GM21717 (cell line): Measurements from ENCODE around the gene PPFIBP1.
"Not testable (repeated sequence)": the region's sequence is repeated elsewhere in the genome, so short reads cannot be mapped to it uniquely, and the experiment has no call there.

Experiments
- ATAC-seq: cut with Tn5 transposase; IDR thresholded peaks from one replicate; pipeline ENCODE4 v1.9.1; 2021; ENCODE audit warnings: mild to moderate bottlenecking, moderate library complexity; ENCODE audit not compliant: unreplicated experiment

Gene PPFIBP1

DNA sequence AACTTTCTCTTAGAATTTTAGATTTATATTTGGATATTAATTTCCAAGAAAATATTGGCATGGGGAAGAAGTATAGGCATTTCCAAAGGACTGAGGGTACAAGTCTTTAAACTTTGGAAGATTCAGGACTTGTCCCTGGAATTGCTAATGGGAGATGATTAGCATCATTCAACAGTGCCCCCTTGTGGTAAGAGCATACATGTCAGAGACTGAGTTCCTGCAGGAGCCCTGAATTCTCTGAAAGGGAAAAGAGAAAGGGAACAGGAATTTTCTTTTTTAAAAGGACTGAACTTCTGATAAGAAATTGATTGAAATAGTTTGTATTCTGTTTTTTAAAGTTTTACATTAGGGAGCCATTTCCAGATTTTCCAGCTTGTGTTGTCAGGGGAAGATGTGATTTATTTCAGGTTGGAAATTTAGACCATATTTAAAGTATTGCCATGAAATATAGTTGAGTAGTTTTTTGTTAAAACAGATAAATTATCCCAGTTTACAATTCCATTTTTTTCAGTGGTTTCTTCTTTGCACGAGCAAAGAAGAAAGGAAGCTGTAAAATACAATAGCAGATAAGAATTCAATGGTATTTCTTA is 128.3 kb downstream of the PPFIBP1 start:
- ATAC-seq, result no peak

DNA sequence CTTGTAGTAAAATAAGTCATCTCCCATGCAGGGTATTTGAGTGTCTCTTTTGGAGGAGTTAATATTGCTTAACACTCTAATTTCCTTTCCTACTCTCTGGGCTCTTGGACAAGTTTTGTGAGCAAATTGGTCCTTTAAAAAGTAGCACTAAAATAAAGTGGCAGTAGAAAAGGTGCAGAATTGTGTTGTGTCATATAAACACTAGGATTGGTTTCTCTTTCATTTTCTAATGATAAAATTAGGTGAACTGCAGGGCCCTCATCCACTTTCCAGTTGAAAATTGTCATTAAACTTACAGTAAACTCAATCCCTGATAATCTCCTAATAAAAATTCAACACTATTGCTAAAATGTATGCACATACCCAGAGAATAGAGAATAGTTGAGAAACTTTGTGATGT is 129.7 kb downstream of the PPFIBP1 start:
- ATAC-seq, result no peak

DNA sequence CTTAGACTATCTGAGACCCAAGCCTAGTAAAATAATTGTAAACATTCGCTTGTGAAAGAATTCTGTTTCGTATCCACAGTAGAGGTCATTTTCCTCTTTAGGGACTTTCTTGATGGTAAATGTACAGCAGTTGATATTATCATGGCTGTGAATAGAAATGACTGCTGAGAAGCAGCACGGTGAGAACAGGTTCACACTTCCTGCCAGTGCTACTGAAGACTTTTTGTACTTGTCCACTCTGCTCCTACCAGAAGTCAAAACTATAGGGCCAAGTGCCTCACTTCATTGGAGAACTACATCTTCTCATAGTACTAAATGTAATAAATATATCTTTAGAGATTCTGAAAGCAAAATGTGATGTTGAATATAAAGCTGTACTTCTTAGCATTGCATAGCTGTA is 131.5 kb downstream of the PPFIBP1 start:
- not testable (repeated sequence) for ATAC-seq

DNA sequence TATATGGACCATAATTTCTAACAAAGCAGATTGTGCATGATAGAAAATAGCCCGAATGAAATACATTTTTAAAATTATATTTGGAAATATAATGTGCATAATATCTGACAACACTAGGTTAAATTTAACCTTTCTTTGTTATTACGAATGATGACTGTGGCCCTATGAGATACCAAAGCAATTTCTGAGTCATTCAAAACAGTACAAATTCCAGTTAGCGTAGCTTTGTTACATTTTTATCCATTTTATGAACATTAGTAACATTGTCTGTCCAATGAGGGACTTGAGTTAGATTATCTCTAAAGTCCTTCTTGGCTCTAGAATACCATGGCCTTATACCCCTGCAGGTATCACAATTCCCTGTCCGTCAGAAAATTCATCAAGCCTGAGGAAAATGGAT is 133.3 kb downstream of the PPFIBP1 start:
- ATAC-seq, result no peak

DNA sequence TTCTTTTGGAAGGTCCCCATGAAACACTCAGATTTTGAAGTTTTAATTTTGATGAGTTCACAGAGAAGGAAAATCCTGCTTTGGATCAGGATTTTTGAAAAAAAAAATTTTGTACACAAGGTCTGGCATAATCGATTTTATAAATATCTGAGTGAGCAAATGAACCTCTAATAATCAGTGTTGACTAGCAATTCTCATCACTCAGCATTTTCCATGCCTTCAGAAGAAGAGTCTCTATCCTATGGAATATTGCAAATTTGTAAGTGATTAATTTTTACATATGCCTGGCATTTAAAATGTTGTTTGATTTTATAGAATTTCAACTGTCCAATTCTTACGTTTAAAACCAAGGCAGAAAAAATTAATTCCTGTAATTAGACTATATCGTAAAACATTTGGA is 141.7 kb downstream of the PPFIBP1 start:
- ATAC-seq, result no peak

DNA sequence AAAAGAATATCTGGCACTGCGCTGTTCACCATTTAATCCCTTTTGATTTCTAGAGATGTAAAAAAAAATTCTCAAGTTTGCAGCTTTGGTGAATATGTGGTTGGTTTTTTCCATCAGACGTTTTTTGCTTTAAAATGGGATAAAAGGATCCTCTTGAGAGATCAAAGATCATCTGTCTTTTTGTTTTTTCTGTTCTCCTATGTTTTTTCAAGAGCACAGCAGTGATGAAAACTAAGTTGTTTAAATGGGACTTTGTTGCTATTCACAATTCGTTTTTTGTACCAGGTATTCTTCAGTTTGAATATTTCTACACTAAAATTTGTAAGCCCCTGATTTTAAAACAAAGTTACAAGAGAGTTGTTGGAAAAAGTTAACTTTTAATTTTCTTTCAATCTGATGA is 142.5 kb downstream of the PPFIBP1 start:
- no peak for ATAC-seq

DNA sequence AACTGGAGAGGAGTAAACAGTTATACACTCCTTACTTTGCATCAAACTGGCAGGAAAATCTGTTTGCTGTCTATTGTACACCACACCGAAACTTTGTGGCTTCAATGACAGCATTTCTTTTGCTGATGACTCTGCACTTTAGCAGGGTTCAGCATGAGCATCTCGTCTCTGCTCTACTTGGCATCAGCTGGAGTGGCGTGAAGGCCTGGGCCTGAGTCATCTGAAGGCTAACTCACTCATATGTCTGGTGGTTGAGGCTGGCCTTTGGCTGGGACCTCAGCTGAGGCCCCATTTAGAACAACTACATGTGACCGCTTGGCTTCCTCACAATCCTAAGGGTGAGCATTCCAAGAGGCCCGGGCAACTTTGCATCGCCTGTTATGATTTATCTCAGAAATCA is 143.5 kb downstream of the PPFIBP1 start:
- no peak for ATAC-seq

DNA sequence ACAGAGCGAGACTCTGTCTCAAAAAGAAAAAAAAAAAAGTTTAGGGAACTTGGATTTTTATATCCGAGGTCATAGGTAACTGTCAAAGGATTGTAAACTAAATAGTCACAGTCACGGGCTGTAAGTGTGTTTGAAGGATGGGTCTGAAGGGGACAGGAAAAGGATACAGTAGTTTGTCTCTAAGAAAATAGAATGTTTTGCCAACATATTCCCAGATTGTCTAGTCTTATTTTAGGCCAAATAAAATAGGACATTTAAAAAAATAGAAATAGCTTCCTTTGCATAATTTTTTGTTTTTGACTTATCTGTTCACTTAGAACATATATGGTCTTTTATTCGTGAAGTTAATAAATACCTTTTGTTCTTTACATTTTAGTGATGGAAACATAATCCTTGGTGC is 148.0 kb downstream of the PPFIBP1 start:
- no peak for ATAC-seq

DNA sequence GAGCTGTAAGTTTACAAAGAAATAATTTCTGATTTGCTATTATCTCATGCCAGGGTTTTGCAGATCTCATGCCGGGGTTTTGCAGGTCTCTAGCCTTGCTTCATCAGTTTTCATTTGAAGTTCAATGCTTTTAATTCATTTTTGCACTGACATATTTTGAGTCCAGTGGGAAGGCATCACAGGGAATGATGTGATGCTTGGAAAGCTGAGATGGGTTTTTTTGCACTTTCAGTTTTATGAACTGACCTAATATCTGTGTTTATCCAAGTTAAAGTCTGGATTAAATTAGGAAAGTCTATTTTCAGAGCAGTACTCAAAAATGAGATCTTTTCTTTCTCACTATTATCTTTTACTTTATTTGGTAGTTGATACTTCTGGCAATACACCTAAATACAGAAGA is 148.6 kb downstream of the PPFIBP1 start:
- no peak for ATAC-seq

DNA sequence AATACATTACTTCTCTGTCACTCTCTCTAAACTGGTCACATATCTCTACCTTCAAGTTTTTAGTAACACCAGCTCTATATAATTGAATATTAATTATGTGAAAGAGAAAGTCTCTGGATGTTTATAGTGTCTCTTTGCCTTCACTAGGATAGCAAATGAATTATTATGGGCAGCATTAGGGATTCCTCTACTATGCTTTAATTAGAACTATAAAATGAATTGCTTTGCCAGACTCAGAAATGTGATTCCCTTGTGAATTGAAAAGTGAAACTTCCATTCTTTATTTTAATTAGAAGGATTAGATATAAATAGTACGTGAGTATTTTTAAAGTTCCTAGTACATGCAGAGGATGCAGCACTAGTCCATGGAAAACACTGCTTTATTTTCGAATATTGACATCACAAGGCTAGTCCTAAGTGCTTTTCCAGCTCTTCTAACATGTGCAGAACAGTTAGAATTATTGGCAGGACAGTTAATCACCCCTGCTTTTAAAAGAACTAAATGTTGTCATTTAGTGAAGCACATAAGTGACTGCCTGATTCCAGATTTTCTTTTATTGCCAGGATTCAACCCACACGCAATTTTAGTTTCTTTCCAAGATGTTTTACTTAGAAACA is 149.2 kb downstream of the PPFIBP1 start:
- ATAC-seq, result no peak

DNA sequence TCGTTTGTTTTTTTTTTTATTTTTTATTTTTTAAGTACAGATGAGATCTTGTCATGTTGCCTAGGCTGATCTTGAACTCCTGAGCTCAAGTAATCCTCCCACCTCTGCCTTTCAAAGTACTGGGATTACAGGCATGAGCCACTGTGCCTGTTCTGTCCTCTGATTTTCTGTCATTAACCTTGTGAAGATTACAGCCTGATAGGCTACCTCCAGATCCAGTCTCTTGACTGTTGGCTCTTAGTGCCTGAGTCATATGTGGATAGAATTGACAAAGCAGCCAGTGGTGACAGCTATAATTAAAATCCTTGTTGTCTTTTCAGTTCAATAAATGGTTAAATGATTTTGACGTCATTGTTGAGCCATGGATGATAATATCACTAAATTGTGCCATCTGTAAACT is 151.0 kb downstream of the PPFIBP1 start:
- ATAC-seq, result no peak

DNA sequence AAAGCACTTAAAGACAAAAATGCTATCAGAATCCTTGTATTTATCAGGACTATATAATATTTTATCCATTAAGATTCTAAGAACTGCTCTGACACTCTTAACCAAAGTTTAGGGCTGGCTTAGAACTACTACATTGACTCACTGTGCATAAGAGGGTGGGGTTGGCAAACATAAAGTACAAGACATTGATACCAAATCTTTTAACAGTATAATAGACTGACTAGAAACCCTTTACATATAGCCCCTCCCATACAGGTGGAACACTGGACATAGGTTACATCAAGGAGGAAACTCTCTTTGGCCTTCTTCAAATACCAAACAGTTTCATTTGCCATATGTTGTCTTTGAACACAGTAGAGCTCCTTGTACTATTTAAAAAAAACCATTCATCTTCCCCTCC is 156.6 kb downstream of the PPFIBP1 start:
- ATAC-seq, result no peak

DNA sequence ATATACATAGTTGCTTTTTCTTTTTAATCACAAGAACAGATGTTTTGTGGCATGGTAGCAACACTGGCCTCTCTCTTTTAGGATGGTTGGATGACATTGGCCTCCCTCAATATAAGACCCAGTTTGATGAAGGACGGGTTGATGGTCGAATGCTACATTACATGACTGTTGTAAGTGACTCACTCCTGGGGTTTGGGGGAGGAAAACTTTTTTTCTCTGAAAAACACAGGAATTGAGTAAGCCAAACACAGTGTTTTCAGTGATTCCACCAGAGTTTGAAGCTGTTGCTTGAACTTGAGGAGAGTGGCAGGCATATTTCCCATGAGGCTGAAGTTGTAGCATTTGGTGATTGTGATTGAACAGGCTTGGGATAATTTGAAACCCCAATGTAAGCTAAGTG is 158.5 kb downstream of the PPFIBP1 start:
- ATAC-seq, result no peak

DNA sequence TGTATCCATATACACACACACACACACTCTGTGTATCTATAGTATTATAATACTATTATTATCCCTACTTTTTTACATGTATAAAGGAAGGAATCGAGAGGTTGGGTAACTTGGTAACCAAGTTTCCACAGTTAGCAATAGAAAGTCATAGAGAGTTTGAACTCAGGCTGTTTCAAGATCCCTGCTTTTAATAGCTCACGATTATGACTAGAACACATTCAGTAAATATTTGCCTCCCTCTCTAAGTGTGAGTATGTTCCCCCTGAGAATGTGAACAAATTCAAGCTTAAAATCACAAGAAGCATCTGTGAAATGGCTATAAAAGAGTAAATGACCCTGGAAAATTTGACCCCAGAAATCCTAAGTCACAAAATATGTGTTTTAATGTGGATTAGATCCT is 161.3 kb downstream of the PPFIBP1 start:
- ATAC-seq, result no peak

DNA sequence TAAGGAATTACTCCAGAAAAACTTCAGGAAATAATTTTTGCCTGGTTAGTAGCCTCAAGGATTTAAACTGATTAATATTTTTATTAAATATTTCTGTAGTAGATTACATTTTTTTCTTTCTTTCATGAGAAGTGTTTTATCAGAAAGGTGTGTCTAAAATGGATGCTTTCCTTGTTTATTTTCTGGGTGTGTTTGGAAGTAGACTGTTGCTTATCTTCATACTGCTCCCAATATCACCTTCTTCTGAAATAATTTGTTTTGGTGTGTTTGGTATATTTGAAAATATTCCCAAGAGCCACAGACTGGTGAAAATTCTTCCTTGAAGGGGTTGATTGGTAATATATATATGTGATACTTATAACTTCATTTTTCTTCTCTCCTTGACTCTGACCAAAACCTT is 162.1 kb downstream of the PPFIBP1 start:
- ATAC-seq, result no peak

DNA sequence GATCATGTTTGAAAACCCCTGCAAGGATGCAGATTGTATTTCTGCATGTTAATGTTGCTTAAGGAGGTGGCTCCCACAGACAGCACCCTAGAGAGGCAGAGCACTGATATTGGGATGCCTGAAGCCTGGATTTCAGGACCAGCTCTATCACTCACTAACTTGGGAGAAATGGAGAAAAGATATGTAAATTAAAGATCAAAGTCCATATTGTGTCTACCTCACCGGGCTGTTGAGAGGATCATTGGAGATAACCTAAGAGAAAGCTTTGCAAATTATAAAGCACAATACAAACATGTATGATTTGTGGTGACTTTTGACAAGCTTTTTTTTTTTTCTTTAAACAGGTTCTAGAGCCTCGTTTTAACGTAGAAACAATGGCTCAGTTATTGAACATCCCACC is 164.7 kb downstream of the PPFIBP1 start:
- ATAC-seq, result no peak

DNA sequence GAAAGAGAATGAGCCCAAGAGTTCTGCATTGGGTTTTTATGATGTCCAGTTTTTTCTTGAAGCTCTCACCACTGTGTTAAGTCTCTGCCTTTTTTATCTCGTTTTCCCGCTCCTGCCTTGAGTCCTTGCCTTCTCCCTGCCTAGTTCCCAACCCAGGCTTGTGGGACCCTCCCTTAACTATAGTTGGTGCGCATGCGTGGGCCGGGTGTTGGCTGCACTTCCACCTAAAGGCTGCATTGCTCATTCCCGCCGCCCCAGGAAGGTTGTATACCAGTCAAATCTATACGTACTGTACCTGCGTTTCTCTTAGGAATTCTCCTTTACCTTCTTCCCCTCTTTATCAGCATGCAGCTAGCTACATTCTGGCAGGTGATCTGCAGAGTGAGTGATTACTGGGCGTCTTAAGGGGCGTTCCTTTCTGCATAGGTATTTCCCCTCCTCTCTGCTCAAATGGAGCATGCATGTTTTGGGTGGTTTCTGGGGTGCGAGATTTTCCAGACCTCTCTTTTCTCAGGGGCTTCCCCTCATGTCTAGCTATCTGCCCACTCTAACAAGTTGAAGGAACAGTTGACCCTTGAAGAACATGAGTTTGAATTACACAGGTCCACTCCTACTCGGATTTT is 165.7 kb downstream of the PPFIBP1 start:
- no peak for ATAC-seq

DNA sequence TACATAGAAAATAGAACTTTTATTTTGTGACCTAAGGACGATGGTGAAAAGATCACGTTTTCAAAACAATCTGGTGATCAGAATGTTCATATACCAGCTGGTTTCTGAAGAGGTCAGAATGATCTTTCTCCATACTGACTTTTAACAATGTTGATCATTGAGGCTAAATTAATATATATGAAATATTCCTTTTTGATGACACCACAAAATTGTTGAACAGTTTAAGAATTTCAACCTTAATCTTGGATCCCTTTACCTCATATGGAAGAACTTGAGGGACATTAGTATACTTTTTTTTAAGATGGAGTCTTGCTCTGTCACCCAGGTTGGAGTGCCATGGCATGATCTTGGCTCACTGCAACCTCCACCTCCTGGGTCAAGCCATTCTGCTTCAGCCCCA is 169.4 kb downstream of the PPFIBP1 start:
- no peak for ATAC-seq

DNA sequence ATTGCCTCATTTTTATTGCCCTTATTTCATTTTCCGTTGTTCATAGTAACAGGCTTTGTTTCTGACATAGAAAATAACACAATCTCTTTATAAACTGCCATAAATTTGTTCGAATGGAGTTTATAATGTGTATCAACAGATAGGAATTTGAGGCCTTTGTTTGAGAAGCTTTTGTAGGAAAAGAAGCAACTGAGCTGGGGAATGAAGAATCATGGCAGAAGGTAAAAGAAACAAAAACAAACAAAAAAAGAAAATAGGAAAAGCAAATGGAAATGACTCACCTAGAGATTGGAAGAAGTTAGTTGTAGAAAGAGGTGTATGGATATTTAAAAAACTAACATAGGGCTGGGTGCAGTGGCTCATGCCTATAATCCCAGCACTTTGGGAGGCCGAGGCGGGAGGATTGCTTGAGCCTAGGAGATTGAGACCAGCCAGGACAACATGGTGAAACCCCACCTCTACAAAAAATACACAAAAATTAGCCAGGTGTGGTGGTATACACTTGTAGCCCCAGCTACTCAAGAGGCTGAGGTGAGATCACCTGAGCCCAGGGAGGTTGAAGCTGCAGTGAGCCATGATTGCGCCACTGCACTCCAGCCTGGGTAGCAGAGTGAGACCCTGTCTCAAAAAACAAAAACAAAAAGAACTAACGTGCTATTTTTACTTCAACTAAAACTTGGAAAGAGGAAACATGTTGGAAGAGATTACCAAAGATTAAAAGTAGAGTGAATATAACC is 171.7 kb downstream of the PPFIBP1 start:
- ATAC-seq, result no peak

DNA sequence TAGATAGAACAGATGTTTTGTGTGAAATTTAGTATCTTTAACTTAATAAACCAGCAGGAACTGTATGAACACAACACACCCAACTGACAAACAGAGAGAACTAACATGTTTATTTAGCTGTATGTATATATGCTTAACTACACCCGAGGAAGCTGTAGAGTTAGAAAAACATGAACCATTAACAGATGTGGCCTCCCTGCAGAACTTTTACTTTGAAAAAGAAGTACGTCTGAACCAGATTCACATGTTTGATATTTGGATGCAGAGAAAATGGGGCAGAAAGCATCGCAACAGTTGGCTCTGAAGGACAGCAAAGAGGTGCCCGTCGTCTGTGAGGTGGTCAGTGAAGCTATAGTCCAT is 172.3 kb downstream of the PPFIBP1 start, which contains the start of gene REP15:
REP15 (plus strand) TSS at position 155 of the 360 bp plus-strand sequence; CDS start at position 271, 116 bp downstream.
- no peak for ATAC-seq

DNA sequence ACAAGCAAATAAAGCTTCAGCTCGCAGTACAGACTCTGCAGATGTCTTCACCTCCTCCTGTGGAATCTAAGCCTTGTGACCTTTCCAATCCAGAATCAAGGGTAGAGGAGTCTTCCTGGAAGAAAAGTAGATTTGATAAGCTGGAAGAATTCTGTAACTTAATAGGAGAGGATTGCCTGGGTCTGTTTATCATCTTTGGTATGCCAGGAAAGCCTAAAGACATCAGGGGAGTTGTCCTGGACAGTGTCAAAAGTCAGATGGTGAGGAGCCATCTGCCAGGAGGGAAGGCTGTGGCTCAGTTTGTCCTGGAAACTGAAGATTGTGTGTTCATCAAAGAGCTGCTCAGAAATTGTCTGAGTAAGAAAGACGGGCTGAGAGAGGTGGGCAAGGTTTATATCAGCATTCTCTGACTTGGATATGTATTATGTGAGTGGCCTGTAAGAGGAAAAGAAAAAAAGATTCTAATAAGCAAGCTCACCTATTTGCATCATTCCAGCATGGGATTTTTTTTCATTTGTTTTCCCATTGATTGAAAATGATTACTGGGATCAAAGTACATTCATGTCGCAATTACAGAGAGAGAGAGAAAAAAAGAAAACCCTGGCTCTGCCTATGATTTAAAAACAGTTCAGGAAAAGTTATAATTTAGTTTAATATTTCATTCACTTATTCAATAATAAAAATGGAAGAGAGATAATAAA is 173.0 kb downstream of the PPFIBP1 start:
- ATAC-seq, result no peak
